Stimulated activated CD8-positive, alpha-beta memory T cell treated with anti-CD3 and anti-CD28 coated beads, Interleukin-7, amount 100 ng/mL, for 1 hour (primary cell): ENCODE results near the gene FBXW8.

Experiments used
- DNase-seq, 2 donors: peaks; one replicate each; pipeline ENCODE4 v3.0.0-alpha.2; 2020; ENCODE audit warnings: low read depth in 2 of 2

The FBXW8 gene

GRCh38 chr12:117076410-117077372 lies 165.9 kb downstream of the FBXW8 start:
- DNase-seq: no peak

GRCh38 chr12:117079487-117079886 lies 168.7 kb downstream of the FBXW8 start:
- DNase-seq: no peak

- DNase-seq: no peak
Measured at GRCh38 chr12:117080661-117081144, 170.0 kb downstream of the FBXW8 start.
